Jurkat, Clone E6-1 (cell line): ENCODE measurements around the gene ADGRL3.

ENCODE experiments used
- DNase-seq: peaks from one replicate; pipeline ENCODE4 v3.0.0-alpha.2; 2011; ENCODE audit warnings: low read depth, low spot score
- H3K4me3 ChIP-seq: 2 replicates; pipeline ENCODE4 v1.5.1; 2011; ENCODE audit warnings: mild to moderate bottlenecking, low read length, control low read depth, moderate library complexity

Gene ADGRL3

GRCh38 chr4:62030958-62031357 lies 830.8 kb downstream of the ADGRL3 start:
- no peak for DNase-seq
- no peak overlapping the region for H3K4me3 ChIP-seq

- no peak for DNase-seq
- no peak overlapping the region for H3K4me3 ChIP-seq
Measured at GRCh38 chr4:62037571-62037970, 837.4 kb downstream of the ADGRL3 start.

GRCh38 chr4:62051332-62051731 lies 851.2 kb downstream of the ADGRL3 start:
- H3K4me3 ChIP-seq, result no peak overlapping the region
- DNase-seq, result no peak

GRCh38 chr4:62053974-62054373 lies 853.8 kb downstream of the ADGRL3 start:
- no peak for DNase-seq
- no peak overlapping the region for H3K4me3 ChIP-seq

- DNase-seq, result no peak
- H3K4me3 ChIP-seq, result no peak overlapping the region
Measured at GRCh38 chr4:62057031-62057430, 856.9 kb downstream of the ADGRL3 start.

- no peak for DNase-seq
- H3K4me3 ChIP-seq, result no peak overlapping the region
Measured at GRCh38 chr4:62058571-62058970, 858.4 kb downstream of the ADGRL3 start.

- no peak for DNase-seq
- no peak overlapping the region for H3K4me3 ChIP-seq
Measured at GRCh38 chr4:62070291-62070852, 870.2 kb downstream of the ADGRL3 start.

- no peak for DNase-seq
Measured at GRCh38 chr4:62075089-62075488, 875.0 kb downstream of the ADGRL3 start.

GRCh38 chr4:62075521-62075920 lies 875.4 kb downstream of the ADGRL3 start:
- DNase-seq, result no peak
- H3K4me3 ChIP-seq, result no peak overlapping the region

More at GRCh38 chr4:62075089-62075488, 875.0 kb downstream of the ADGRL3 start:
- H3K4me3 ChIP-seq, result no peak overlapping the region

GRCh38 chr4:62077406-62077805 lies 877.3 kb downstream of the ADGRL3 start:
- DNase-seq, result no peak
- H3K4me3 ChIP-seq, result no peak overlapping the region

- H3K4me3 ChIP-seq, result no peak overlapping the region
- no peak for DNase-seq
Measured at GRCh38 chr4:62080431-62080830, 880.3 kb downstream of the ADGRL3 start.

- no peak for DNase-seq
- no peak overlapping the region for H3K4me3 ChIP-seq
Measured at GRCh38 chr4:62087706-62088105, 887.6 kb downstream of the ADGRL3 start.

GRCh38 chr4:62093735-62094134 lies 893.6 kb downstream of the ADGRL3 start:
- no peak for DNase-seq
- H3K4me3 ChIP-seq, result no peak overlapping the region

GRCh38 chr4:62096881-62097280 lies 896.8 kb downstream of the ADGRL3 start:
- no peak for DNase-seq
- no peak overlapping the region for H3K4me3 ChIP-seq

GRCh38 chr4:62115216-62115615 lies 915.1 kb downstream of the ADGRL3 start:
- H3K4me3 ChIP-seq, result no peak overlapping the region
- DNase-seq, result no peak

GRCh38 chr4:62117886-62118285 lies 917.8 kb downstream of the ADGRL3 start:
- no peak overlapping the region for H3K4me3 ChIP-seq
- no peak for DNase-seq

- no peak for DNase-seq
Measured at GRCh38 chr4:62118558-62118957, 918.4 kb downstream of the ADGRL3 start.

GRCh38 chr4:62119195-62119594 lies 919.1 kb downstream of the ADGRL3 start:
- no peak overlapping the region for H3K4me3 ChIP-seq
- no peak for DNase-seq

More at GRCh38 chr4:62118558-62118957, 918.4 kb downstream of the ADGRL3 start:
- no peak overlapping the region for H3K4me3 ChIP-seq

- no peak for DNase-seq
- H3K4me3 ChIP-seq, result no peak overlapping the region
Measured at GRCh38 chr4:62126064-62126732, 926.1 kb downstream of the ADGRL3 start.
